GM15510 (cell line): ENCODE results near the gene SAMSN1.

ENCODE experiments used
- POLR2A ChIP-seq: IDR thresholded peaks from 3 replicates; pipeline ENCODE4 v1.6.1; 2011; ENCODE audit warnings: borderline replicate concordance; ENCODE audit not compliant: insufficient read length; ENCODE audit errors: extremely low read depth

SAMSN1 gene

DNA sequence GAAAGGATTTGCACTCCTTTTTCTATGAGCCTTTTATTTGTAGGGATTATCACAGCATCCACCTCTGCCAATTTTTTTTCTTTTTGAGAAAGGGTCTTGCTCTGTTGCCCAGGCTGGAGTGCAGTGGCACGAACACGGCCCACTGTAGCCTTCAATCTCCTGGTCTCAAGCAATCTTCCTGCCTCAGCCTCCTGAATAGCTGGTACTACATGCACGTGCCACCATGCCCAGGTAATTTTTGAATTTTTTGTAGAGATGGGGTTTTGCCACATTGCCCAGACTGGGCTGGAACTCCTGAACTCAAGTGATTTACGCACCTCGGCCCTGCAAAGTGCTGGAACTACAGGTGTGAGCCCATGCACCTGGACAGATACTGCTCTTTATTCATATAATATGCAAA is 2.1 kb downstream of the SAMSN1 start:
- no peak for TF ChIP-seq POLR2A

DNA sequence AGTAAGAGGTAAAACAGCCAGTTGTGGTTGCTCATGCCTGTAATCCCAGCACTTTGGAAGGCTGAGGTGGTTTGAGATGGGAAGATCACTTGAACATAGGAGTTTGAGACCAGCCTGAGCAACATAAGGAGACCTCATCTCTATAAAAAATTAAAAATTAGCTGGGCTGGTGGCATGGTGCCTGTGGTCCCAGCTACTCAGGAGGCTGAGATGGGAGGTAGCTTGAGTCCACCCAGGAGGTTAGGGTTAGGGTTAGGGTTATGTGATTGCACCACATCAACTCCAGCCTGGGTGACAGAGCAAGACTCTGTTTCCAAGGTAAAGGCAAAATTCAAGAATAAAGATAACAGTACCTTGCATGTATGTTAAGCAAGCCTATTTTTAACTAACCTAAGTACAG is 3.5 kb downstream of the SAMSN1 start:
- no peak for TF ChIP-seq POLR2A

DNA sequence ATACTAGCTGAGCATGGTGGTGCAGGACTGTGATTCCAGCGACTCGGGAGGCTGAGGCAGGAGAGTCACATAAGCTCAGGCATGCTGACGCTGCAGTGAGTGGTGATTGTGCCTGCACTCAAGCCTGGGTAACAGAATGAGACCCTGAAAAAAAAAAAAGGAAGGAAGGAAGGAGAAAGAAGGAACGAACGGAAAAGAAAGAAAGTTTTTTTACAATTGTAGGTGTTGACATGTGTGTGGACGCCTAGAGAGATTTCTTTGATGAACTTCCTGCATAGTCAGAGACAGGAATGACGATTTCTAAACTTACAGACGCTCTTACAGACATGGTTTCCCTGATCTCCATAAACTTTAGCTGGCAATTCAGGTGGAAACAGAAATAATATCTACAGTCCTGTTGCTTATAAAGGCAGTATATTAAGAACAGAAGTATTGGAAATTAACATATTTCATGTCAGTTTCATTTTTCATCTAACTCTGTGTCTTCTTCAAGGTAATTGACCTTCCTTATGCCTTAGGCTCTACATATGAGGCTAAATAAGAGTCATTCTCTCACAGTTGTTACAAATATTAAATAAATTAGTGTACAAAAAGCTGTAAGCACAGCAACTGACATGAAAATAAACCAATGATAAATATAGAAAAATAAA is 4.1 kb downstream of the SAMSN1 start:
- no peak for TF ChIP-seq POLR2A

DNA sequence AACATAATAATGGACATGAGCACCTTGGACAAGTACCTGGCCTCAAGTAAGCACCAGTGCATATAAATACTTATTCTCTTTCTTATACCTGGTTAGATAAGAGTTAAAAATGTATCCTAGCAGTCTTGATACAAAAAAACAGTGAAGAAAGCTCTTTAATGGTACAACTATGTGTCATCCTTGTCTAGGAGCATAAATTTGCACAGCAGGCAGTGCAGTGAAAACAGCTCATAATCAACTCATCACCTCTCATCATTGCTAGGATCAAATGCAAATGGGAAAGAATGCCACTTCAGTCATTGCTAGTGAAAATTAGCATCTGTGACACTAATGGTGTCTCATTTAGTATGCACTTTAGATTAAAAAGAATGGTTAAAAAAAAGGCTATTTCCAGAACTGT is 7.6 kb downstream of the SAMSN1 start:
- no peak for TF ChIP-seq POLR2A

DNA sequence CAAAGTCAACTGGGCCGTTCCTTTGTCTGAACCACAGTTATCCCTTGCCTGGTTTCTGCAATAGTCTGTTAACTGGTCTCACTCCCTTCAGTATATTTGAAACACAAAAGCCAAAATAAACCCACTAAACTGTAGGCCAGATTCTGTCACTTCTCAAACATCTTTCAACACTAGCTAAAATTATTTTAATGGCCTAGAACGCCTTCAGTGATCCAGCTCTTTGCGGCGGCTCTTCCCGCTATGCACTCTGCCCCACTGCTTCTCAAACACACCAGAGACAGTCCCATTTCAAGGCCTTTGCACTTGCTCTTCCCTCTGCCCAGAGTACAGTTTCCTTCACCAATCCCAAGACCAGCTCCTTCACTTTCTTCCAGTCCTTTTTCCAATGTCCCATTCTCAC is 9.2 kb downstream of the SAMSN1 start:
- no peak for TF ChIP-seq POLR2A

DNA sequence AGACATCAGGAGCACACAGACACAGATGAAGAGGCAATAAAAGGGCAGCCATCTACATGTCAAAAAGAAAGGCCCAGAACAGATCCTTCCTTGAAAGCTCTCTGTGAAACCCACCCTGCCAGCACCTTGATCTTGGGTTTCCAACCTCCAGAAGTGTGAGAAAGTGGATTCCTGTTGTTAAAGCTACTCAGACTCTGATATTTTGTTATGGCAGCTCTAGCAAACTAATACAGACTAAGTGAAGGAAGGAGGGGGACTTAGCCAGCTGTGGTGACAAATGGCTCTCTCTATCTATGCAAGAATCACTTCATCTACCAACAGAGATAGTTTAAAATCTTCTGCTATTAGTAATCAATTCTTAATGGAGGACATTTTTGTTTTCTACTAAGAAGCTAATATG is 10.4 kb downstream of the SAMSN1 start:
- TF ChIP-seq POLR2A = no peak

DNA sequence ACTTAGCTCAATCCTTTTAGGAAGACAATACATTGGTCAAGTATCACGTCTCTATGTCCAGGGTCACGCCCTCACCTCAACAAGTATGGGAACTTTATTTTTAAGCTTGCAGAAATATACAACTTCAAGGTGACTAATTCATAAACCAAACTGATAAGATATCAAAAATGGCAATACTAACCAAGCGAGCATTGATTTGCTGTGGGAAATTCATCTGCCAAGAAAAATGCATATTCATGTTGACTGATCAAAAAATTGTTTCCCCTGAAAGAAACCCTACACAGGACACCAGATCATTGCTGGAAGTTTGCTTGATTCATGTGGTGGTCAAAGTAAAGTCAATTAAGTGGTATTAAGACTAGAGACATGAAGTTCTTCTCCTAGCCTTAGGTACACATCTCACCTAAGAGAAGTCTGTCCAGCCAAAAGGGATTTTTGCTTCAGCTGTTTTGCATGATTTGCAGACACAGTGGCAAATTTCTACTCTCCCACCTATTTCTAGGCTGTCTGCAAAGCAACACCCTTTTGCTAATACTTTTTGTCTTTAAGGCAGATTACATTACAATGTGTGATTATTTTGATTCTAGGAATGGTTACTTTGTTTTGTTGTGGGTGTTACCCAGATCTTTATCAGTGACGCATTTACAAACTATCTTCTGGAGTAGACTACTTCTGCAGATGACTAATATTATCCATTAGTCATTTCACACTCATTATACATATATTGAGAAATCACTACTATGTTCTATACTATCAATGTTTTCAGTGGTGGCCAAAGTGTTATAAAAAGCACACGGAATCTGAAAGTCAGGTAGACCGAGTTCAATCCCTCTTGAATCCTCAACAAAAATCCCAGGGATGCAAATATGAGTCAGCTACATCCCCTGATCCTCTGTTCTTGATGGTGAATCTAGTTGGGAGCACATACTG is 12.4 kb downstream of the SAMSN1 start:
- no peak for TF ChIP-seq POLR2A

DNA sequence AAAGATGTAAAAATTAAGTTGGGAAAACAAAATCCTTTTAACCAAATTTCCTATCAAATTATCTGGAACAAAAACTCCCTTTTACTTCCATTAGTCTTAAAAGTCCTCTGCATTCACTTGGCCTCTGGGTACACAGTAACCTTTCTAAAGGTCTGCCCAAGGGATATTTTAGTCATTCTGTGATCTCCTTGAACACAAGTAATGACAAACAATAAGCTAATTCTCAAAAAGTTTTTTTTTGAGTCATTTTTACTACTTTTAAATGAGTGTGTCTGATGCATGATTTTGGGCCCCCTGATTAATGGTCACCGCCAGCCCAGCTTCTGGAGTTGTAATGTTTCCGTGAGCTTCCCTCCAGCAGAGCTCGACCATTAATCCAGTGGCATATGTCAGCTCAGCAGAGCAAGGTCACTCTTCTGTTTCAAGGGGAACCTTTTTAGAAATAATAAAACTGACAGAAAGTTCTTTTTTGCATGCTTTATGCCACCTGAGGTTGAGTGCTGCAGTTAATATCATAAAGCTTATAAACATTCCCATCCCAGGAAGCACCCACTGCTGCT is 14.3 kb downstream of the SAMSN1 start:
- no peak for TF ChIP-seq POLR2A

DNA sequence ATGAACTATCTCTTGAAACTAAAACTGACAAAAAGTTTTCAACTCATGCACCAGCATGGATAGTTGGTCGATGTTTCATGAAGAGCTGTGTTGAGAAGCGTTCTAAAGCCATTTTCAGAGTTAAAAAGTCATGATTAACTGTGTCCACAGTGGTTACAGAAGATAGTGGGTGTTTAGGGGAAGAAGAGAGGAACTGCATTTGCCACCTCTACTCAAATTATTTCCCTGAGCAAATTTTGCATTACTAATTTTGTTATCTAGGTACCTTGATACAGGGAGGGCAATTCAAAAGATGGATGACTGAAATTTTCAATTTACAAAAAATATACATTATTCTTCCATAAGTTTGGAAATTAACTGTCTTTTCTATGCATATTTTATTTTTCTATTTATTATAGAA is 15.5 kb downstream of the SAMSN1 start:
- no peak for TF ChIP-seq POLR2A

DNA sequence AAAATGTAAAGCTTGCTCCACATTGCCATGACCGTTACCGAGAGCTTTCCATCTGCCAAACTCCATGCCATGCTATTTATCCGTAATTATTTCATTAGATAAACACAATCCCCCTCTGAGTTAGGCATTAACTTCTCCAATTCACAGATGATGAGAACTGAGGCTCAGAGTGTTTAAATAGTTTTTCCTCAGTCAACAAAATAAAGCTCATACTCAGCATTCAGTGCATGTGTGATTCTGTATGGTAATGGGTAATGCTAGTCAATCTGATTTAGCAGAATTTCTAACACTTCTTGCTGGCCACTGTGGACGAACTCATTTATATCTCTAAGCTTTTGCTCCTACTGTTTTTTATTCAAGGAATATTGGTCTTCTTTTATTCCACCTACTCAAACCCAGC is 17.3 kb downstream of the SAMSN1 start:
- no peak for TF ChIP-seq POLR2A

DNA sequence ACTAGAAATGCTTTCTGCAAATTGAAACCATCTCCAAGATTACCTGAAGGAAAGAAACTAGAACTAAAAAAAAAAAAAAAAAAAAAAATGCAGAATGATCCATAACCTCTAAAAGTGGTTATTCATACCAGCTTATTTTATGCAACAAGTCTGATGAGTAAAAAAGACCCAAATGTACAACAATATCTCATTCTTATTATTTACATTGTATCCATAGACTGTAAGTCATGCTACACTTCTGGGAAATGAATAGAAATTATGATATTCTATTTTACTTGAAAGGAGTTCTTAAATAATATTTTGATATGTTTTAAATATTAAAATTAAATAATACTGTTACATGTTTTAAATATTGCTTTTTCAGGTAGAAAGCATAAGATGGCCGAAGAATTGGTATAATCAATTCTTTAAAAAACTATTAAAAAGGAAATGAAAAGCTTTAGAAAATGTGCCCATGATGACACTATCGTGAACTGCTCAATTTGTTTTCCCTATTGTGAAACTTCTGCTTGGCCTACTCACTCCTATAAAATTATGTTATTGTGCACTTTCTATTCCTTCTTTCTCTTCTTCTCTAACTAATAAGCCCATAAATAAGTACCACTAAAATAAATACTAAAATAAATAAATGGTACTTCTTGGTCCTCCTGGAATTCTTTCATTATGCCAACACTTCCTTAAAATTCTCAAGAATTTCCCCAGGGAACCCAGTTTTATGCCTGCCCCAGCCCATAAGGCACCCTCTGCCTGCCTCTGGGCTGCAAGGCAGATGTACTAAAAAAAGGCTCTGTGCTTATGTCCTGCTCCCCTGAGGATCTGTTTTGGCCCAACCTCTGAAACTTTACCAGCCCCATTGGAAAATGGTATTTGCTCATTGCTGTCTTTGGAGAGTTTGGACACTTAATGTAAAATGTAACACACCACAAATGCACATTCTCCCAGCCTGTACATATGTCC is 18.1 kb downstream of the SAMSN1 start:
- no peak for TF ChIP-seq POLR2A

DNA sequence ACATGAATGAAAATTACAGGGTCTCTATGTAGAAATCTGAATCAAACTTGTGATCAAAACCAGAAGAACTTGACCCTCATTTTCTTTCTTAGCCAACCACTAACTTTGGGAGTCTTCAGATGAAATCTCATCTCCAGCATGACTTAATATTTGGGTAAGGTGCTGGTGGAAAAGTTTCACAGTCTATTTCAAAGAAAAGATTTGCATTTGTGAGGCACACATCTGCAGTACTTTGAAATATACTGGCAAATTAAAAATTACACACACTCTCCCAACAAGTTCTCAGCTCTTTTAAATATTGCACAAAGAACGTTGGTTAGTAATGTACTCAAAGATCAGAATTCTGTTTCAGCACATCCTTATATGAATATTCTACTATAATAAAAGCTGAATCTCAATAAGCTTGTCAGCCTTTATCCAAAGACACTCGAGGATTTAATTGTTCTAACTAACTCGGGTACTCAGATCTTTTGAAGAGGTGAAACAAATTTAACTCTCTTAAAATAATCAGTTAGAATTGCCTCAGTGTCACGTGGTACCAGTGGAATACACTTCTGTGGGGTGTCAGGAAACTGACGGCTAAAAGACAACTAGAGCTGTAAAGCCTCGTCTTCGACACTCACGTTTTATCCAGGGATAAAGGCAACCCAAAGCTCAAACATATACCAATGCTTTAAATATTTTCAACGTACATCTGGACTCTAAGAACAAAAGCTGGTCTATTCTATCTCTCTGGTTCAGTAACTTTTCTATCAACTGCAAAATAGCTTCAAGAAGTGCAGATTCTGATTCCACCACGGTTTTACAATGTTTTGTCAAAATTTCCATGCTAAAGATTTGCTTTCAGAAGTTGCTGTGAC is 19.0 kb downstream of the SAMSN1 start:
- no peak for TF ChIP-seq POLR2A

DNA sequence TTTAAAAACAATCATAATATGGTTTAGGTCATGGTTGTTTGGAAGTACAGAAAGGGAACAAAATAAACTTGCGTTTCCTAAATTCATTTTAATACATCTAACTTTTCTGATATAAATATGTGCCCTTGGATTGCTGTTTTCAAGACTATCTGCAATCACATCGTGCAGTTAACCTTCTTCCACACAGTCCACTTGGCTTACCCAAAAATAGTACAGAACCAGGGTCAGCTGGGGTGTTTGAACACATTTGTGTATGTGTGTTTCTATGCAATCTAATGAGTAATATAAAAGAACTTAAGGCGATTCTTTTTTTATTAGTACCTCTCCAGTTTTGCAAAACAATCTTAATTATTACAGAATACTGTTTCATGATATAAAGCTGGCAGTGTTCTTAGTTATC is 19.9 kb downstream of the SAMSN1 start:
- no peak for TF ChIP-seq POLR2A

DNA sequence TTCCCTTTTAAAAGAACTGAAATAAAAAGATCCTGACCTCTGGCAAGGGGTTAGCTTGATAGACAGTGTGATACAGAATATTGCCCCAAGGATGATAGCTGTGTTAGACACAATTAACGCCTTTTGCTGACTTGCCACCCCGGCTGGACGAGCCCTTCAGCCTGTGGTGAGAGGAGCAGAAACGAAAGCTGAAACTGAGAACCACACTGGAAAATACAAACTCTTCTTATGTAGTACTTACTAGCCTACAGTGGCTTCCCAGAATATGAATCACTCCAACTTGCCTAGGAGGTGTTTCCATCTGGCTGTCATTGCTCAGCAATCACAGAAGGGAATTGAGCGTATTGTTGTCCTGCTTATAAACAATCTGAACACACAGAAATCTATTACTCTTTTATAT is 22.9 kb downstream of the SAMSN1 start:
- no peak for TF ChIP-seq POLR2A
